Skeletal muscle tissue (tissue), 4 donors: ENCODE results near the gene GSC2. TPM values are rescaled to one million over a fixed set of nuclear protein-coding genes. Genes with fewer than 3 reads are reported as not detected.

Source experiments
- H3K27ac ChIP-seq: one replicate; pipeline ENCODE4 v1.7.0; 2013; ENCODE audit warnings: mild to moderate bottlenecking, low read depth, low read length, inconsistent platforms
- H3K27me3 ChIP-seq, 3 donors: one replicate each; pipeline ENCODE4 v1.7.0; 2013; ENCODE audit warnings: low read length in 3 of 3; ENCODE audit not compliant: control insufficient read depth in 3 of 3, insufficient read depth in 3 of 3
- H3K36me3 ChIP-seq, 3 donors: one replicate each; pipeline ENCODE4 v1.7.0; 2013; ENCODE audit warnings: low read length in 3 of 3; ENCODE audit not compliant: control insufficient read depth in 3 of 3, insufficient read depth in 3 of 3
- H3K4me1 ChIP-seq, 3 donors: one replicate each; pipeline ENCODE4 v1.7.0; 2013; ENCODE audit warnings: low read length in 3 of 3, mild to moderate bottlenecking in 3 of 3; ENCODE audit not compliant: control insufficient read depth in 3 of 3, insufficient read depth in 3 of 3
- H3K4me3 ChIP-seq, 3 donors: one replicate each; pipeline ENCODE4 v1.7.0; 2013; ENCODE audit warnings: low read length in 3 of 3
- H3K9ac ChIP-seq, 3 donors: one replicate each; pipeline ENCODE4 v1.7.0; 2013; ENCODE audit warnings: low read length in 3 of 3, mild to moderate bottlenecking in 3 of 3, moderate library complexity in 2 of 3, low read depth in 1 of 3
- H3K9me3 ChIP-seq, 3 donors: one replicate each; pipeline ENCODE4 v1.7.0; 2013; ENCODE audit warnings: low read length in 3 of 3; ENCODE audit not compliant: control insufficient read depth in 3 of 3
- total RNA-seq: library from RNA; depleted of rRNA; stranded (reverse); fragments of >200 nt; gene quantifications from one replicate; pipeline ENCODE4 v1.2.3, GENCODE V29; 2014
- donor health status: Osteomylitis.

GSC2 gene
- total RNA-seq, 1 donor from 2014 or later, result not detected

DNA sequence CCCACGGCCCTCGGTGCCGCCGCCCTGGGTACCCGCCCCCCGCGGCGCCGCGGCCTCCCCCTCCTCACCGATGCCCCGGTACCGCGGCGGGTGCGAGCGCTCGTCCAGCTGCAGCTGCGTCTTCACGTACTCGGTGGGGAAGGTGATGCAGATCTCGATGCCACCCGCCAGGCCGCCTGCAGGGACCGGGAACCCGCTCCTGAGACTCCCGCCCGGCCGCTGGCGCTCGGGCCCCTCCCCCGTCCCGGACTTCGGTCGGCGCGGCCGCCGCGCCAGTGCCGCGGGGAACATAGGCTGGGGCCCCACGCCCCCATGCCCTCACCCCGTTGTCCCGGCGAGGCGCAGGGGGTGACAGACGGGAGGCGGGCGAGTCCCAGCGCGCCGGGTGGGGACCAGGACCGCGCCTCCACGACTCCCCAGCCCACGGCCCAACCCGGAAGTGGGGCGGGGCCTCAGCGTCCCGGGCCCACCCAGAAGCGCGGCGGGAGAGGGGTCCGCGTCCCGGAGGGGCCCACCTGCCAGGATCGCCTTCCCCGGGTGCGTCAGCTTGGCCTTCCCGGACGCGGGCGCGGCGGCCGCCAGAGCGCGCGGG is 28.1 kb upstream of the GSC2 start:
- H3K9ac ChIP-seq, result peak overlapping the region in 2 of 3 donors; percentile 50 to 84
- H3K27ac ChIP-seq, result peak overlapping the region; percentile 64
- no peaks in the 10 kb centered on the region for H3K9me3 ChIP-seq
- H3K4me3 ChIP-seq, result peak overlapping the region; percentile 30 to 70 (median 63)
- H3K36me3 ChIP-seq, result peaks cover 20 to 31% (median 24%) of the 10 kb centered on the region in 3 donors
- peaks cover 26 to 56% (median 48%) of the 10 kb centered on the region in 3 donors for H3K4me1 ChIP-seq
- no peaks in the 10 kb centered on the region for H3K27me3 ChIP-seq

DNA sequence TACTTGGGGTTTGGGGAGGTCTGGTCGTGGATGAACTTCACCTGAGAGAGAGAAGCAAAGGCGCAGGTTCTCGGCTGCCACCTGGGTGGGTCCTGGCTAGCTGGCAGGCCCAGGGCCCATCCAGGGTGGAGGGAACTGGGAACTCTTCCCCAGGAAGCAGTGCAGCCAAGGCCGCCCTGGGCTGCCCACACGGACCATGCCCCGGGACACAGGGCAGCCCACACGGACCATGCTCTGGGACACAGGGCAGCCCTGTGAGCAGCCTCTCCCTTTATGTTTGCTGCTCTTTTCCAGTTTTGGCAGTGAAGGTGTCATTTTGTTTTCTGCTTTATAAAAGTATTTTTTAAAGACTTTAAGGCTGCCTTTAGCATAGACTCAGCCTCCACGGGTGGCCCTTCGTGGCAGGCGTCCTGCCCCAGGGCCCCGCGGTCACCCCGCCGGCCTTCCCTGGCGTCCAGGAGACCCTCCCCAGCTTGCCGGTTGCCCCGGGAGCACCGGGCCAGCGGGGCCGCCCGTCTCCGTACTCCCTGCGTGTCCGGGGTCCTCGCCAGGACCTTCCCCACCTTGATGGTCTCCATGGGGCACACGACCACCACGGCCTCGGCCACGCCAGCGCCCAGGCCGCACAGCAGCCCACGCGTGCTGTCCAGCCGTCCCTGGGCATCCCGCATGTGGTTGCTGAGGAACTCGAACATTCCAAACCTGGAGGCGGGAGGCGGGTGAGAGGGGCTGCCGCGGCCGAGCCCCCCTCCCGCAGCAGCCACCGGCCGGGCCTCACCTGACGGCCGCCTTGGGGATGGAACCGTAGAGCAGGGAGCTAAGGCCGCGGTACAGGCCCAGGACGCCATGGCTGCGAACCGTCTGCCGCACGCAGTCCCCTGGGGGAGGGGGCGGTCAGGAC is 27.3 kb upstream of the GSC2 start:
- Histone ChIP-seq H3K27me3 (no peaks in the 10 kb centered on the region), H3K36me3 (peaks cover 12 to 24% (median 20%) of the 10 kb centered on the region in 3 donors), H3K4me1 (peaks cover 33 to 63% (median 56%) of the 10 kb centered on the region in 3 donors), H3K27ac (peak overlapping the region; percentile 64), H3K4me3 (peak overlapping the region in 2 of 3 donors; percentile 63 to 70), H3K9ac (peak overlapping the region in 2 of 3 donors; percentile 50 to 84), H3K9me3 (no peaks in the 10 kb centered on the region)

DNA sequence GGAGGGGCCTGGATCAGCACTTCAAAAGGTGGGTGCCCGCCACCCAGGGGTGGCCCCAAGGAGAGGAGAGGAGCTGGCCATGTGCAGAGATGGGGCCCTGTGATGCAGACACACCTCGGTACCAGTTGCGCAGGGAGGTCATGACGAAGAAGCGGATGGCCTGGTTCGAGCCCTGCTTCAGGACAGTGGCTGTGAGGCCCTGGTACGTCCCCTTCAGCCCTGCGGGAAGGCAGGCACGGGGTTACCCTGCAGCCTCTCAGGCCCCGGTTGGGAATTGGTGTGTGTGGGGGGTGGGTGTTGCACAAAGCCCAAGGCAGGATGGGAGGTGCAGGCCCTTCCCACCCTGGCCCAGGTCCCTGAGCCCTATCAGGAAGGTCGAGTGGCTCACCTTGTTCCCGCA is 26.6 kb upstream of the GSC2 start:
- no peak overlapping the region for H3K4me3 ChIP-seq
- no peaks in the 10 kb centered on the region for H3K27me3 ChIP-seq
- H3K4me1 ChIP-seq, result peaks cover 38 to 67% (median 61%) of the 10 kb centered on the region in 3 donors
- peaks cover 12 to 23% (median 19%) of the 10 kb centered on the region in 3 donors for H3K36me3 ChIP-seq
- H3K9me3 ChIP-seq, result no peaks in the 10 kb centered on the region
- H3K27ac ChIP-seq, result no peak overlapping the region
- H3K9ac ChIP-seq, result peak overlapping the region in 1 of 3 donors; percentile 84

DNA sequence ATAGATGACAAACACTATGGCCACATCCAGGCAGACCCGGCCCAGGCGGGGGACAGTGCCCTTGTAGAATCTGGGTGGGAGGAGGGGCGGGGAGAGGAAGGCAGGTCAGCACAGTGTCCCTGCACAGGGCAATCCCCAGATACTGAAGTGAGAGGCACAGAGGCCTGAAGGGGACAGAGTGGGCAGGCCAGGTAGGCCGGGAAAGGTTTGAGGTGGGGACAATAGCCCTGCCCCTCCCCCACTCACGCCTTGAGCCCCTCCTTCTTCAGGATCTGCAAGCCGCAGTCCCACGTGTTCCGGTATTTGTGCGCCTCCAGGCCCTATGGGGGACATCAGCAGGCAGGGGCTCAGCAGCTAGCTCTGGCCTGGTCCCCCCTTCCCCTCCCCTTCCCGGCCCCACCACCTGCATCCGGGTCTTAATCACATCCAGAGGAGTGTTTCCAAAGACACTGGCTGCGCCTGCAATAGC is 26.1 kb upstream of the GSC2 start:
- H3K27ac ChIP-seq, result no peak overlapping the region
- H3K4me3 ChIP-seq, result no peak overlapping the region
- H3K4me1 ChIP-seq, result peaks cover 38 to 69% (median 61%) of the 10 kb centered on the region in 3 donors
- no peak overlapping the region for H3K9ac ChIP-seq
- H3K36me3 ChIP-seq, result peaks cover 12 to 23% (median 17%) of the 10 kb centered on the region in 3 donors
- no peaks in the 10 kb centered on the region for H3K27me3 ChIP-seq
- no peaks in the 10 kb centered on the region for H3K9me3 ChIP-seq

DNA sequence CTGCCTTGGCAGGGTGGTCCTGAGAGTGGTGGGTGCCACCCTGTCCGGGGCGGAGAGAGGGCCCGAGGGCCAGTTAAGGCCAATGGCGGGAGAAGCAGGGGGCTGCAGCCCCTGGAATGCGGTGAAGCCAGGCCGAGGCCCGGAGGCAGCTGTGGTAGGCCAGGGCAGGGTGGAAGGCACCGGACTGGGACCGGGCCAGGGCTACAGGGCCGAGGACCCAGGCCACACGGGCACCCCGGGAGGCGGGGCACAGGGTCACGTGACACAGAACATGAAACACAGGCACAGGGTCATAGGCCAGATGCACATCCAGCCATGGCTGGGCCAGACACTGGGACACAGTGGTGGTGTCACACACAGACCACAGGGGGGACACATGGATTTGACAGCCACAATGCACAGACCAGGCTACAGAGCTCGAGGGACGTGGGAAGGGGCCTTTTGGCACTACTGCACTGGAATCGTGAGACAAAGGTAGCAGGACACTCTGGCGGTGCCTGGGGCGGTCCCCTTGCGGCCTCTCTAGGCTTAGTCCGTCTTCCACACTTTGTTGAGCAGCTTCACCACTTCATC is 25.6 kb upstream of the GSC2 start:
- no peaks in the 10 kb centered on the region for H3K27me3 ChIP-seq
- no peaks in the 10 kb centered on the region for H3K9me3 ChIP-seq
- H3K4me1 ChIP-seq, result peaks cover 42 to 73% (median 66%) of the 10 kb centered on the region in 3 donors
- peak overlapping the region in 1 of 3 donors; percentile 99 for H3K9ac ChIP-seq
- H3K36me3 ChIP-seq, result peaks cover 11 to 19% (median 12%) of the 10 kb centered on the region in 3 donors
- H3K27ac ChIP-seq, result no peak overlapping the region
- H3K4me3 ChIP-seq, result no peak overlapping the region

DNA sequence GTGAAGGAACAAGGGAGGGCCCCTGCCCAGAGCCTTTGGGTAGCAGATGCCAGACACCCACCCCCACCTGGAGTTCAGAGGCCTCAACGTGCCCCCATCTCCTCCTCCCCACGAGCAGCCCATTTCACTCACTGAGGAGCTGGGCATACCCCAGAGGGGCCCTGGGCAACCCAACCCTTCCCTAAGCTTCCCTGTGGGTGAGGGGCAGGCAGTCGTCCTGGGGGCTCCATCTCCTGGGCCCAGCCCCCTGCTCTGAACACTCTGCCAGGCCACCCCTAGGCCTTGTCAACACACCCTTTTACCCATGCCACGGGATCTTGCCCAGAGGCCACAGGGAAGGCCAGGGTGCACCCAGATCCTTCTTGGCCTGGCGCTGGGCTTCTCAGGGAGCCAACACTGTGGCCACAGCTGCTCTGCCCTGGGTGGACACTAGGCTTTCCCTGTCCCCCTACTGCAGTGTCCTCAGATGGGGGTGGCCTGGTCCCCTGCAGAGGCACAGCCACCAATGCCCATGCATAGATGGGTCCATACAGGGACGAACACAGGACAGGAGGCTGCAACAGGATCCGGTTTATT is 25.0 kb upstream of the GSC2 start:
- H3K9me3 ChIP-seq, result no peaks in the 10 kb centered on the region
- H3K4me3 ChIP-seq, result no peak overlapping the region
- peaks cover 6 to 14% (median 8%) of the 10 kb centered on the region in 3 donors for H3K36me3 ChIP-seq
- no peak overlapping the region for H3K27ac ChIP-seq
- peaks cover 48 to 76% (median 72%) of the 10 kb centered on the region in 3 donors for H3K4me1 ChIP-seq
- H3K9ac ChIP-seq, result peak overlapping the region in 2 of 3 donors; percentile 43 to 99
- H3K27me3 ChIP-seq, result peaks cover 0 to under 1% (median 0%) of the 10 kb centered on the region in 3 donors

DNA sequence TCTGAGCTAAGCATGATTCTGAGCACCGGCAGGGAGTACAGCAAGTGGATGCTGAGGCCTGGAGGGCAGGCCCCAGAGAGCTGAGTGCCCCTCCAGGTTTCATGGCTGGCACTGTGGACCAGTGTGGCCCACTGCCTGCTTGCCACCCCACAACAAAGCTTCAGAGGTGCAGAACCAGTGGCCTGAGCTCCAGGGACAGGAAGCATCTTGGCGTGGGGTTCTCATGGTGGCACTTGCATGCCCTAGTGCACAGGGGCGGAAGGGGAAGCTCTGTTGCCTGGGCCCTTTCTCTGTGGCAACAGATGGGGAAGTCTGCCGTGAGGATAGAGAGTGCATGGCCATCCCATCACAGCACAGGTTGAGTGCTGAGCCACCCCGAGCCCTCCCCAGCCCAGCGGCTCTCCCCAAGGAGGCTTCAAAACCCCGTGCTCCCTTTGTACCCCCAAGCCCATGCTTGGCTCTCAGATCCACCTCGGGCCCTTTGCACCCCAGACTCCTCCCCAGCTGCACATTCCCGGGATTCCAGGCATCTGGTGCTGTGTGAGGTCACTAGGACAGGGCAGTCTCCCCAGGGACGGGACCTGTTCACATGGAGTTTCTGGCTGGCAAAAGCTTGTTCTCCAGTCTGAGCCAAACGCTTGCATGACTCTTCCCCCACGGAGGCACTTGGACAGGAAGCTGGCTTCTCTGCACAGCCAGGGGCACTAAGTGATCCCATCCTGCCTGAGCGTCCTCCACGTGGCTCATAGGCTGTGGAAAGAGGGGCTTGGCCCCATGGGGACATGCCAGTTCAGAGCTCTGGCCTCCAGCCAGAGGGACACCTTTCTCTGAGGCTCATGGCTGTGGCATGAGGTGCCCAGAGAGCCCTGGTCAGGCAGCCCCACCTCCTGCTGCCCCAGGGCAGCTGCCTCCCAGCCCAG is 24.3 kb upstream of the GSC2 start:
- Histone ChIP-seq H3K27me3 (peaks cover 4 to 8% (median 5%) of the 10 kb centered on the region in 3 donors), H3K9ac (peak overlapping the region in 2 of 3 donors; percentile 43 to 99), H3K4me3 (peak overlapping the region in 1 of 3 donors; percentile 22), H3K4me1 (peaks cover 50 to 77% (median 73%) of the 10 kb centered on the region in 3 donors), H3K36me3 (peaks cover 4 to 12% (median 6%) of the 10 kb centered on the region in 3 donors), H3K9me3 (no peaks in the 10 kb centered on the region), H3K27ac (no peak overlapping the region)

DNA sequence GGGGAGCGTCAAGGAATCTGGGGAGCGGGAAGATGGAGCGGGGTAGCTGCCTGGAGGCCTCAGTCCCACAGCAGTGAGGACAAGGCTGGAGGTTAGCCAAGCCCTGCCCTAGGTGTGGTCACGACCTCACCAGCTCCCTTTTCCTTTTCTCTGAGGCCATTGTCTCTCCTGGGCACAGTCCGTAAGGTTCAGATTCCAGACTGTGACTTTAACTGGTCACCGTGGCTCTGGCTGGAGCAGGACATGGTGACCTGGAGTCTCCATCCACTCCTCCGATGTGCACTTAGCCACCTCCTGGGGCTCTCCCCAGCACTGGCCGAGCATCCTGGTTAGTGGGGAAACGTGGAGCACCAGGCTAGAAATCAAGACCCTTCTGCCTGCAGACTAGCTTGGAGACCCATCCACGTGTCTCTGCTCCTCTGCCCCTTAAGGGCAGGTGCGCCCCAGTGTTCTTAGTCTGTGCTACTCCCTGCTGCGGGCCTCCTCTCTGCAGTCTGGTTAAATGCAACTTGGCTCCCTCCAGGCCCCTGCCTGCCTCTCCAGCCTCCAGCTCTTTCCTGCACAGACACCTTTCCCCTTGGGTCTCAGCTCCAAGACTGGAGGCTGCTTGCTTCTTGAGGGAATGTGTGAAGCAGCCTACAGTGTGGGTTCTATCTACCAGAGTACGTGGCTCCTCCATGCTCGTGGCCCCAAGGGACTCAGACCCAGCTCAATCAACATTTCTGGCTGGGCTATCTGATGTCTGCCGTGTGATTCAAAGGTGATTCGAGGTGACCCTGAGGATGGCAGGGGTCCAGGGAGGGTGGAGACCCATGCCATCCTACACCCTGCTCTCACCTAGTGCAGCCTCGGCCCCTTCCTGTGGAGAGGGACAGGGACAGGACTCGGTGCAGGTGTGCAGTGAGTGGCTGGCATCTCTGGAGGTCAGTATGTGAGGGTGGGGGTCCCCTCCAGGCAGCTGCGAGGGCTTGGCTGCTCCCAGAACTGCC is 23.2 kb upstream of the GSC2 start:
- peaks cover 4 to 10% (median 6%) of the 10 kb centered on the region in 3 donors for H3K36me3 ChIP-seq
- peaks cover 13 to 18% (median 15%) of the 10 kb centered on the region in 3 donors for H3K27me3 ChIP-seq
- H3K4me1 ChIP-seq, result peaks cover 46 to 75% (median 70%) of the 10 kb centered on the region in 3 donors
- no peaks in the 10 kb centered on the region for H3K9me3 ChIP-seq
- H3K4me3 ChIP-seq, result peak overlapping the region; percentile 17 to 97 (median 88)
- H3K27ac ChIP-seq, result no peak overlapping the region
- H3K9ac ChIP-seq, result peak overlapping the region in 2 of 3 donors; percentile 12 to 99
